Tibial nerve (tissue), 4 donors: ENCODE data around the gene RUNX1. TPM values are rescaled to one million over a fixed set of nuclear protein-coding genes. Genes with fewer than 3 reads are reported as not detected.

Source experiments
- DNase-seq, 2 donors: peaks; one replicate each; pipeline ENCODE4 v3.0.0-alpha.2; 2019; ENCODE audit warnings: low spot score in 2 of 2
- H3K27ac ChIP-seq, 4 donors: fragments of 200-600 bp; sonication (generic) in 3 of 4; one replicate each; pipeline ENCODE4 v1.5.1; 2017 to 2019; ENCODE audit warnings: mild to moderate bottlenecking in 1 of 4
- H3K27me3 ChIP-seq, 2 donors: fragments of 200-600 bp; sonication (generic) in 1 of 2; one replicate each; pipeline versions ENCODE4 v1.5.1 to v1.6.0; 2017 to 2019
- H3K36me3 ChIP-seq, 3 donors: fragments of 200-600 bp; sonication (generic); one replicate each; pipeline ENCODE4 v1.5.1; 2018 to 2019
- H3K4me1 ChIP-seq, 4 donors: fragments of 200-600 bp; sonication (generic) in 3 of 4; one replicate each; pipeline ENCODE4 v1.5.1; 2017 to 2019
- H3K4me3 ChIP-seq, 4 donors: fragments of 200-600 bp; sonication (generic) in 3 of 4; one replicate each; pipeline ENCODE4 v1.5.1; 2017 to 2019; ENCODE audit warnings: mild to moderate bottlenecking in 1 of 4, moderate library complexity in 1 of 4
- H3K9me3 ChIP-seq, 4 donors: fragments of 200-600 bp; sonication (generic) in 3 of 4; one replicate each; pipeline ENCODE4 v1.5.1; 2017 to 2019
- EP300 ChIP-seq, 2 donors: sonication (generic); formaldehyde crosslinking; IDR thresholded peaks; one replicate each; pipeline ENCODE4 v1.6.1; 2017; ENCODE audit warnings: antibody characterized with exemption in 2 of 2, mild to moderate bottlenecking in 1 of 2
- POLR2A ChIP-seq, 2 donors: fragments of 450-650 bp; IDR thresholded peaks; one replicate each; pipeline ENCODE4 v1.6.1; 2017; ENCODE audit warnings: antibody characterized with exemption in 2 of 2, mild to moderate bottlenecking in 2 of 2, moderate library complexity in 2 of 2
- WGBS, 2 donors: methylation state at CpG; one replicate each; pipeline ENCODE4 v1.1.5; 2018; 5-methylcytosine and 5-hydroxymethylcytosine counted together
- total RNA-seq, 4 donors: library from RNA; depleted of rRNA; stranded (reverse); fragments of >200 nt; gene quantifications; one replicate each; pipeline ENCODE4 v1.1.0, GENCODE V29; 2016
- TF ChIP-seq, protein P1 (sequence below), 5 experiments: fragments of 200-600 bp in 3 of 5; fragments of 450-650 bp in 2 of 5; sonication (generic) in 3 of 5; IDR thresholded peaks; one replicate each; pipeline ENCODE4 v1.5.1; 2016 to 2019; ENCODE audit warnings: antibody characterized with exemption in 5 of 5, mild to moderate bottlenecking in 3 of 5, moderate library complexity in 2 of 5

Gene RUNX1
- total RNA-seq, 4 donors from 2014 or later, result 23.6 to 36.9 (median 26.3) TPM

- Histone ChIP-seq H3K36me3 (no peaks in the 10 kb centered on the region), H3K27ac (no peak overlapping the region), H3K9me3 (no peaks in the 10 kb centered on the region), H3K27me3 (no peaks in the 10 kb centered on the region), H3K4me3 (no peak overlapping the region), H3K4me1 (peaks cover 0 to 22% (median 6%) of the 10 kb centered on the region in 4 donors)
- TF ChIP-seq, protein P1, sequence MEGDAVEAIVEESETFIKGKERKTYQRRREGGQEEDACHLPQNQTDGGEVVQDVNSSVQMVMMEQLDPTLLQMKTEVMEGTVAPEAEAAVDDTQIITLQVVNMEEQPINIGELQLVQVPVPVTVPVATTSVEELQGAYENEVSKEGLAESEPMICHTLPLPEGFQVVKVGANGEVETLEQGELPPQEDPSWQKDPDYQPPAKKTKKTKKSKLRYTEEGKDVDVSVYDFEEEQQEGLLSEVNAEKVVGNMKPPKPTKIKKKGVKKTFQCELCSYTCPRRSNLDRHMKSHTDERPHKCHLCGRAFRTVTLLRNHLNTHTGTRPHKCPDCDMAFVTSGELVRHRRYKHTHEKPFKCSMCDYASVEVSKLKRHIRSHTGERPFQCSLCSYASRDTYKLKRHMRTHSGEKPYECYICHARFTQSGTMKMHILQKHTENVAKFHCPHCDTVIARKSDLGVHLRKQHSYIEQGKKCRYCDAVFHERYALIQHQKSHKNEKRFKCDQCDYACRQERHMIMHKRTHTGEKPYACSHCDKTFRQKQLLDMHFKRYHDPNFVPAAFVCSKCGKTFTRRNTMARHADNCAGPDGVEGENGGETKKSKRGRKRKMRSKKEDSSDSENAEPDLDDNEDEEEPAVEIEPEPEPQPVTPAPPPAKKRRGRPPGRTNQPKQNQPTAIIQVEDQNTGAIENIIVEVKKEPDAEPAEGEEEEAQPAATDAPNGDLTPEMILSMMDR (IDR thresholded peaks at IDR 0.05), result no peak
- TF ChIP-seq EP300 (IDR thresholded peaks at IDR 0.05) (no peak), POLR2A (IDR thresholded peaks at IDR 0.05) (no peak)
- 50 to 79% methylated on average over 3 of the region's 3 CpGs for WGBS, 2 donors
- DNase-seq, result no peak
These were observed 139.4 kb downstream of the RUNX1 start for GRCh38 chr21:34909492-34910292.

DNA sequence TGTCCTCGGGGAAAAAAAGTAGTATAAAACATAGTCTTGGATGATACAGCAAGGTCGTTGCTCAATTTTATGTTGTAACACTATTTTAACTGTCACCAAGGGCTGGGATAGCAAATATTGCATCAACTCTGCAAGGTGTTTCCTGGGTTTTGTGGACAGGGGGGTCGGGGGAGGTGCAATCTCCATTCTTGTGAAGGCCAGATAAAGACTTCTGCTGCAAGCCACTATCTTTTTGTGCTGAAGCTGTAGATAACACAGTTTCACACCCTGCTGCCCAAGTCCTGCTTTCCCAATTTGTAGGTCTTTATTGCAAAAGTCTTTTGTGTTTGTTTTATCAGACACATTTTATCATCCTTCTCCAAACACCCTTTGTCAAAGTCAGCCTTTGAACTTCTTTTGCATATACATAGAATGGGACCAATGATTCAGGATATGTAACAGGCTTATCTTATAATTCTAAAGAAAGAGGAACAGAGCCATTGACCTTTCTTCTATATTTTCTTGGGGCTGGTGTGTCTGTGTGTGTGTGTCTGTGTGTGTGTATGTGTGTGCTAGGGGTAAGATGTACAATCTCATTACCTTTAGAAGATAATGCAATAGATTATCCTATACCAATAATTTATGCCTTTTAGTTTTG lies 140.6 kb downstream of the RUNX1 start:
- DNase-seq, result peak in 1 of 2 donors; percentile 39
- Histone ChIP-seq H3K27ac (no peak overlapping the region), H3K36me3 (no peaks in the 10 kb centered on the region), H3K4me1 (peaks cover 0 to 15% (median 6%) of the 10 kb centered on the region in 4 donors), H3K4me3 (no peak overlapping the region), H3K9me3 (no peaks in the 10 kb centered on the region), H3K27me3 (no peaks in the 10 kb centered on the region)
- TF ChIP-seq, protein P1 (IDR thresholded peaks at IDR 0.05), result no peak
- TF ChIP-seq POLR2A (IDR thresholded peaks at IDR 0.05), result no peak
- TF ChIP-seq EP300 (IDR thresholded peaks at IDR 0.05), result peak in 1 of 2 donors; percentile 75
- WGBS, 2 donors, result 55 to 56% methylated on average over 3 of the region's 3 CpGs

DNA sequence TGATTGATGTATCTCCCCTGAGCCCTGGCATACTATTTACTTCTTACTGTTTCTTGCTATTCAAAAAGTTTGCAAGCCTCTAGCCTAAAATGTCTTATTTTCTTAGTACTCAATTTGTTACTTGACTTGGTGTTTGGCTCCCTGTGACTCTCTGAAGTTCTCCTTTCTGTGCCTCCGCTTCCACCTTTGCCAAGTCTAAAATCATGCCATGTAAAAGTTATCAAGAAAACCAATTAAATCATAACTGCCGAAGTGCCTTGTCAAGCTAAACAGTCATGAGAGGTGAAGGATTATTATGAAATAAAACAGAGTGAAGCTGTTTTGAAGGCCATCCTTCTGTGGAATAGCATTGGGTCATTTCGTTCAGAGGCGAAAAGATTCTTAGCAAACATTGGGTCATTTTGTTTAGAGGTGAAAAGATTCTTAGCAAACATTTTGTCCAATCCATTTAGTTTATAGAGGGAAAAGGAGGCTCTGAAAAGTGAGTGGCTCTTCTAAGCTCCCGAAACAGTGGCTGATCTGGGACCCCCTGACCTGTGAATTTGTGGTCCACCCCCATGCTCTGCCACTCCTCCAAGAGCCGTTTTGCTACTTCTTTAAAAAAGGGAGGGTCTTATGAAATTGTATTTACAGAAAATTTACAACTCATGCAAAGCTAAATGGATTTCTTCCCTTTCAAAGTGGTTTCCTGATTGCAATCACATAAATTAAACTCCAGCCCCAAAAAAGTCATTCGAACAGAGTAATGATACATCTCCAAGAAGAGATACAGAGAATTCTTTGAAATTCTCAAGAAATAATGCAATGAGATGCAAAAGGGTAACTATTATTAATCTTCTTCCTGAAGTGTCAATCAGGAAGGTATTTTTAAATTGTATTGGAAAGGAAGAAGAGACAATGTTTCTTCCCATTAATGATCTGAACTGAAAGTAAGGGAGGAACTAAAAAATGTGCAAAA lies 141.4 kb downstream of the RUNX1 start:
- Histone ChIP-seq H3K36me3 (no peaks in the 10 kb centered on the region), H3K27ac (peak overlapping the region in 1 of 4 donors; percentile 38), H3K9me3 (no peaks in the 10 kb centered on the region), H3K4me1 (peaks cover 0 to 15% (median 6%) of the 10 kb centered on the region in 4 donors), H3K27me3 (no peaks in the 10 kb centered on the region), H3K4me3 (no peak overlapping the region)
- 70 to 74% methylated on average over 7 of the region's 7 CpGs for WGBS, 2 donors
- TF ChIP-seq POLR2A (IDR thresholded peaks at IDR 0.05) (no peak), EP300 (IDR thresholded peaks at IDR 0.05) (no peak)
- TF ChIP-seq, protein P1 (IDR thresholded peaks at IDR 0.05), result no peak
- DNase-seq, result no peak

DNA sequence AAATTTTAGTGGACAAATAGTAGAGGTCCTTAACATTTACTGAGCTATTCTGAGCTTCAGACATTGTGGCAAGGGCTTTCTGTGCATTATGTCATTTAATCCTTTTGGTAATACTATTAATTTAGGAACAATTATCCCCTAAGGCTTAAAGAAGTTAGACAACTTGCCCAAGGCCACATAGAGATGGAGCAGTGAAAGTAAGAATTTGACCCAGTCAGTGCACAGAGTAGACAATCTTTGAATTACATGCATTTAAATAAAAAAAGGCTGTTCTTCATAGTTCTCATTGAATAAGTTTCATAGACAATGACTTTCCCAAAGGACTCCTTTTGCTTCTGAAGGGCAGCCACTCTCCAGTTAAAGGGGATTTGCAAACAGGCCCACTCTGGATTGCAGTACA lies 142.7 kb downstream of the RUNX1 start:
- H3K36me3 ChIP-seq, result no peaks in the 10 kb centered on the region
- no peak overlapping the region for H3K4me3 ChIP-seq
- peaks cover 0 to 15% (median 6%) of the 10 kb centered on the region in 4 donors for H3K4me1 ChIP-seq
- no peaks in the 10 kb centered on the region for H3K27me3 ChIP-seq
- H3K9me3 ChIP-seq, result no peaks in the 10 kb centered on the region
- no peak for DNase-seq
- TF ChIP-seq EP300 (IDR thresholded peaks at IDR 0.05) (no peak), POLR2A (IDR thresholded peaks at IDR 0.05) (no peak)
- TF ChIP-seq, protein P1 (IDR thresholded peaks at IDR 0.05), result no peak
- H3K27ac ChIP-seq, result no peak overlapping the region
